HEK293 (cell line): ENCODE data around the gene CCDC141.

Source experiments
- CTCF ChIA-PET: fragments of 350-600 bp; formaldehyde crosslinking; extraction: SDS; loops from one replicate; lab custom pipeline; 2021; ENCODE audit warnings: antibody characterized with exemption; lab: Yijun Ruan, JAX
- POLR2A ChIA-PET: fragments of 300-600 bp; formaldehyde crosslinking; extraction: SDS; loops from one replicate; lab custom pipeline; 2020; ENCODE audit warnings: antibody characterized with exemption, inconsistent platforms; lab: Yijun Ruan, JAX
- H3K27ac ChIP-seq: fragments of 200-500 bp; sonication (Bioruptor generic); 2 replicates; pipeline ENCODE4 v1.5.1; 2014; ENCODE audit warnings: low read depth, low read length, control low read depth, inconsistent platforms; ENCODE audit errors: extremely low read depth
- H3K36me3 ChIP-seq, 2 experiments: fragments of 200-500 bp in 1 of 2; sonication (Bioruptor generic) in 1 of 2; 1 replicate in 1 of 2; 2 replicates in 1 of 2; pipeline ENCODE4 v1.5.1; 2014 to 2017; ENCODE audit warnings: inconsistent platforms in 2 of 2, low read length in 2 of 2; ENCODE audit not compliant: control insufficient read depth in 2 of 2, insufficient read depth in 1 of 2
- H3K4me1 ChIP-seq: fragments of 200-500 bp; sonication (Bioruptor generic); 2 replicates; pipeline ENCODE4 v1.5.1; 2014; ENCODE audit warnings: mild to moderate bottlenecking, low read length, inconsistent platforms; ENCODE audit not compliant: control insufficient read depth, insufficient read depth
- H3K4me3 ChIP-seq: 2 replicates; pipeline ENCODE4 v1.5.1; 2011; ENCODE audit warnings: low read depth, mild to moderate bottlenecking, control low read depth, low read length, moderate library complexity
- H3K9me3 ChIP-seq: fragments of 200-500 bp; sonication (Bioruptor generic); 2 replicates; pipeline ENCODE4 v1.5.1; 2014; ENCODE audit warnings: low read depth, low read length, inconsistent platforms; ENCODE audit not compliant: control insufficient read depth, insufficient read depth
- ELK4 ChIP-seq: IDR thresholded peaks from 2 replicates; pipeline ENCODE4 v1.6.1; 2011; ENCODE audit warnings: mild to moderate bottlenecking, low read depth, low read length, borderline replicate concordance
- HOXA7 ChIP-seq: sonication (generic); formaldehyde crosslinking; IDR thresholded peaks from 2 replicates; pipeline ENCODE4 v1.8.1; 2022; ENCODE audit warnings: missing genetic modification reagents, borderline replicate concordance
- KLF16 ChIP-seq: fragments of 450-650 bp; formaldehyde crosslinking; IDR thresholded peaks from 2 replicates; pipeline ENCODE4 v1.5.1; 2017; ENCODE audit warnings: missing biosample characterization, missing genetic modification characterization
- KLF17 ChIP-seq: fragments of 450-650 bp; formaldehyde crosslinking; IDR thresholded peaks from 2 replicates; pipeline ENCODE4 v1.5.1; 2016; ENCODE audit warnings: missing biosample characterization, missing genetic modification characterization
- KLF9 ChIP-seq: fragments of 450-650 bp; formaldehyde crosslinking; IDR thresholded peaks from 2 replicates; pipeline ENCODE4 v1.5.1; 2016; ENCODE audit warnings: missing biosample characterization, missing genetic modification characterization, low read depth
- ZBTB17 ChIP-seq: fragments of 450-650 bp; formaldehyde crosslinking; IDR thresholded peaks from 2 replicates; pipeline ENCODE4 v1.5.1; 2016; ENCODE audit warnings: missing biosample characterization, missing genetic modification characterization
- ZFHX2 ChIP-seq: fragments of 450-650 bp; formaldehyde crosslinking; conservative IDR thresholded peaks from 2 replicates; pipeline ENCODE4 v1.5.1; 2016; ENCODE audit warnings: missing biosample characterization, missing genetic modification characterization
- ZNF10 ChIP-seq: fragments of 450-650 bp; formaldehyde crosslinking; IDR thresholded peaks from 2 replicates; pipeline ENCODE4 v1.5.1; 2017; ENCODE audit warnings: missing biosample characterization, missing genetic modification characterization
- ZNF138 ChIP-seq: fragments of 450-650 bp; formaldehyde crosslinking; IDR thresholded peaks from 2 replicates; pipeline ENCODE4 v1.5.1; 2016; ENCODE audit warnings: missing biosample characterization, missing genetic modification characterization, borderline replicate concordance
- ZNF155 ChIP-seq: fragments of 450-650 bp; formaldehyde crosslinking; IDR thresholded peaks from 2 replicates; pipeline ENCODE4 v1.5.1; 2016; ENCODE audit warnings: missing biosample characterization, missing genetic modification characterization
- ZNF174 ChIP-seq: fragments of 450-650 bp; formaldehyde crosslinking; IDR thresholded peaks from 2 replicates; pipeline ENCODE4 v1.5.0; 2017; ENCODE audit warnings: missing biosample characterization, mild to moderate bottlenecking, missing genetic modification characterization
- ZNF2 ChIP-seq: fragments of 450-650 bp; formaldehyde crosslinking; IDR thresholded peaks from 2 replicates; pipeline ENCODE4 v1.5.1; 2016; ENCODE audit warnings: missing biosample characterization, missing genetic modification characterization
- ZNF239 ChIP-seq: fragments of 450-650 bp; formaldehyde crosslinking; IDR thresholded peaks from 2 replicates; pipeline ENCODE4 v1.5.1; 2016; ENCODE audit warnings: missing biosample characterization, missing genetic modification characterization
- ZNF24 ChIP-seq: fragments of 450-650 bp; formaldehyde crosslinking; IDR thresholded peaks from 2 replicates; pipeline ENCODE4 v1.5.1; 2016; ENCODE audit warnings: missing biosample characterization, missing genetic modification characterization
- ZNF248 ChIP-seq: fragments of 450-650 bp; formaldehyde crosslinking; IDR thresholded peaks from 2 replicates; pipeline ENCODE4 v1.5.1; 2017; ENCODE audit warnings: missing biosample characterization, missing genetic modification characterization
- ZNF292 ChIP-seq: fragments of 450-650 bp; formaldehyde crosslinking; IDR thresholded peaks from 2 replicates; pipeline ENCODE4 v1.5.1; 2016; ENCODE audit warnings: low read depth, missing biosample characterization, missing genetic modification characterization, borderline replicate concordance
- ZNF423 ChIP-seq: fragments of 450-650 bp; formaldehyde crosslinking; IDR thresholded peaks from 2 replicates; pipeline ENCODE4 v1.5.1; 2016; ENCODE audit warnings: missing biosample characterization, missing genetic modification characterization
- ZNF558 ChIP-seq: fragments of 450-650 bp; formaldehyde crosslinking; IDR thresholded peaks from 2 replicates; pipeline ENCODE4 v1.5.1; 2016; ENCODE audit warnings: missing biosample characterization, missing genetic modification characterization
- ZNF571 ChIP-seq: fragments of 450-650 bp; formaldehyde crosslinking; IDR thresholded peaks from 2 replicates; pipeline ENCODE4 v1.5.0; 2017; ENCODE audit warnings: missing biosample characterization, missing genetic modification characterization
- ZNF600 ChIP-seq: fragments of 450-650 bp; formaldehyde crosslinking; IDR thresholded peaks from 2 replicates; pipeline ENCODE4 v1.5.1; 2016; ENCODE audit warnings: missing biosample characterization, missing genetic modification characterization
- ZNF664 ChIP-seq: fragments of 450-650 bp; formaldehyde crosslinking; IDR thresholded peaks from 2 replicates; pipeline ENCODE4 v1.5.1; 2016; ENCODE audit warnings: missing biosample characterization, missing genetic modification characterization
- ZNF670 ChIP-seq: fragments of 450-650 bp; formaldehyde crosslinking; IDR thresholded peaks from 2 replicates; pipeline ENCODE4 v1.5.1; 2016; ENCODE audit warnings: missing biosample characterization, missing genetic modification characterization, low read depth
- ZNF677 ChIP-seq: fragments of 450-650 bp; IDR thresholded peaks from 2 replicates; pipeline ENCODE4 v1.5.0; 2018; ENCODE audit warnings: missing biosample characterization, mild to moderate bottlenecking, missing genetic modification characterization, moderate library complexity
- ZNF747 ChIP-seq: fragments of 450-650 bp; formaldehyde crosslinking; IDR thresholded peaks from 2 replicates; pipeline ENCODE4 v1.5.1; 2016; ENCODE audit warnings: missing biosample characterization, missing genetic modification characterization
- ZNF776 ChIP-seq: fragments of 450-650 bp; formaldehyde crosslinking; IDR thresholded peaks from 2 replicates; pipeline ENCODE4 v1.5.0; 2017; ENCODE audit warnings: missing biosample characterization, missing genetic modification characterization, borderline replicate concordance
- ZSCAN23 ChIP-seq: fragments of 450-650 bp; formaldehyde crosslinking; IDR thresholded peaks from 2 replicates; pipeline ENCODE4 v1.5.1; 2016; ENCODE audit warnings: missing biosample characterization, missing genetic modification characterization
- ZSCAN4 ChIP-seq: fragments of 450-650 bp; formaldehyde crosslinking; IDR thresholded peaks from 2 replicates; pipeline ENCODE4 v1.5.1; 2017; ENCODE audit warnings: missing biosample characterization, missing genetic modification characterization
- ZXDB ChIP-seq: fragments of 450-650 bp; formaldehyde crosslinking; IDR thresholded peaks from 2 replicates; pipeline ENCODE4 v1.5.1; 2016; ENCODE audit warnings: missing biosample characterization, missing genetic modification characterization

CCDC141 gene

GRCh38 chr2:178920916-178921513 lies 128.9 kb downstream of the CCDC141 start:
- no peaks in the 10 kb centered on the region for H3K9me3 ChIP-seq
- POLR2A ChIA-PET = no interaction called here
- H3K27ac ChIP-seq = no peak overlapping the region
- TF ChIP-seq ZNF174 (tag by site-specific recombination) (no peak), KLF16 (tag by site-specific recombination) (no peak), ELK4 (no peak), KLF9 (tag by site-specific recombination) (no peak), ZNF239 (tag by site-specific recombination) (no peak), ZNF138 (tag by site-specific recombination) (no peak), ZSCAN4 (tag by site-specific recombination) (no peak)
- TF ChIP-seq, all 188 proteins: peak for 0
- Histone ChIP-seq H3K4me1 (peaks cover 3% of the 10 kb centered on the region), H3K36me3 (no peaks in the 10 kb centered on the region), H3K4me3 (no peak overlapping the region)
- CTCF ChIA-PET = interaction anchor here (0.6 to 0.7 kb wide), 2 partner anchors 31 to 125 kb away, joined by 4 to 5 read pairs; no protein-coding TSS in a partner anchor

- Histone ChIP-seq H3K4me3 (no peak overlapping the region), H3K36me3 (no peaks in the 10 kb centered on the region), H3K4me1 (no peaks in the 10 kb centered on the region; the same call in 1 of the 2 replicates), H3K27ac (no peak overlapping the region), H3K9me3 (no peaks in the 10 kb centered on the region)
- ChIA-PET CTCF (interaction anchor here (3.0 kb wide), 1 partner anchor 122 kb away, joined by 19 read pairs; no protein-coding TSS in a partner anchor), POLR2A (no interaction called here)
- TF ChIP-seq ZSCAN23 (tag by site-specific recombination) (no peak), ZFHX2 (tag by site-specific recombination) (no peak), ZNF292 (no peak), ZNF600 (tag by site-specific recombination) (no peak), HOXA7 (CRISPR knock-in tag) (no peak), ZNF747 (no peak), ZNF155 (tag by site-specific recombination) (no peak)
Measured at GRCh38 chr2:178917555-178917954, 132.4 kb downstream of the CCDC141 start.

GRCh38 chr2:178915423-178916173 lies 134.3 kb downstream of the CCDC141 start:
- Histone ChIP-seq H3K9me3 (no peaks in the 10 kb centered on the region), H3K4me1 (no peaks in the 10 kb centered on the region), H3K4me3 (no peak overlapping the region), H3K27ac (no peak overlapping the region), H3K36me3 (no peaks in the 10 kb centered on the region)
- ChIA-PET CTCF (interaction anchor here (0.8 to 3.0 kb wide), 10 partner anchors 11 to 154 kb away, joined by 3 to 19 read pairs (median 4); no protein-coding TSS in a partner anchor), POLR2A (no interaction called here)
- TF ChIP-seq ZNF677 (tag by site-specific recombination) = no peak
- no peak for TF ChIP-seq KLF17
- no peak for TF ChIP-seq ZBTB17
- no peak for TF ChIP-seq ZNF248 (tag by site-specific recombination)
- TF ChIP-seq ZNF664 (tag by site-specific recombination) = no peak
- no peak for TF ChIP-seq ZNF2 (tag by site-specific recombination)
- no peak for TF ChIP-seq ZXDB (tag by site-specific recombination)
- no peak for TF ChIP-seq ZNF24 (tag by site-specific recombination)
- no peak for TF ChIP-seq ZNF423 (tag by site-specific recombination)
- TF ChIP-seq ZNF670 (tag by site-specific recombination) = no peak
- TF ChIP-seq ZNF10 = no peak
- no peak for TF ChIP-seq ZNF571 (tag by site-specific recombination)
- TF ChIP-seq ZFHX2 (tag by site-specific recombination) = no peak
- no peak for TF ChIP-seq ZNF558 (tag by site-specific recombination)
- TF ChIP-seq ZSCAN4 (tag by site-specific recombination) = no peak
- no peak for TF ChIP-seq ZNF776 (tag by site-specific recombination)
